ENCODE results near the gene SLC6A17. TPM values are rescaled to one million over a fixed set of nuclear protein-coding genes. Genes with fewer than 3 reads are reported as not detected.
A peak's percentile ranks its signal among the peaks of the same experiment; 100 is the strongest.

Gene SLC6A17
- total RNA-seq, 1 donor from 2014 or later = 46.1 TPM

DNA sequence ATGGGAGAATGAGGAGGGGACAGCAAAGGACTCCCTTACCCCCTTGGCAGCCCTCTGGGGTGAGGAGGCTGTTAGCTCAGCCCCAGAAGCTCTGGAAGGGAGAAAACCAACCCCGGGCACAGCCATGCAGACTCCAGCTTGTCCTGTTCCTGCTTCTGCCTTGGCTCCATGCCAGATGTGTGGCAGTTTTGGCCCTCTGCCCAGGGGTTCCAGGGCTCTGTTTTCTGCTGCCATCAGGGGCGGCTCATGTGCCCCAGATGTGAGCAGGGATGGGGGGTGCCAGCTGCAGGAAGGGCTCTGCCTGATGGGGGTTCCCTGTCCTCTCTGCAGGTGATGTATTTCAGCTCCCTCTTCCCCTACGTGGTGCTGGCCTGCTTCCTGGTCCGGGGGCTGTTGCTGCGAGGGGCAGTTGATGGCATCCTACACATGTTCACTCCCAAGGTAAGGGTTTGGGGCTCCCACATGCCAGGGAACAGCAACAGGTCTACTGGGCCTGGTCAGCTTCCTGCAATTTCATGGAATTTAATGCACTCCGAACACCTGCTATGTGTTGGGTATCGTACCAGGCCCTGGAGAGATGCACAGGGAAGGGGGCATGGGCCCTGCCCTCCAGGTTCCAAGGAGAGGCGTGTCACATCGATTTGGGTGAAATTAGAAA lies 26.1 kb downstream of the SLC6A17 start:
- H3K9me3 Mint-ChIP-seq (ENCODE audit: unreplicated experiment) = no peaks in the 10 kb centered on the region
- DNase-seq (ENCODE audit: low spot score) = no peak
- H3K4me1 Mint-ChIP-seq (ENCODE audit: unreplicated experiment) = no peaks in the 10 kb centered on the region
- H3K36me3 Mint-ChIP-seq (ENCODE audit: low read depth, unreplicated experiment) = peaks cover 46% of the 10 kb centered on the region
- no peak for TF ChIP-seq CTCF (IDR thresholded peaks at IDR 0.05; ENCODE audit: unreplicated experiment)
- no peak overlapping the region for H3K27ac Mint-ChIP-seq (ENCODE audit: unreplicated experiment)
- peak overlapping the region; percentile 9 for H3K4me3 Mint-ChIP-seq (ENCODE audit: unreplicated experiment)
- H3K27me3 Mint-ChIP-seq (ENCODE audit: unreplicated experiment) = peaks cover 8% of the 10 kb centered on the region

DNA sequence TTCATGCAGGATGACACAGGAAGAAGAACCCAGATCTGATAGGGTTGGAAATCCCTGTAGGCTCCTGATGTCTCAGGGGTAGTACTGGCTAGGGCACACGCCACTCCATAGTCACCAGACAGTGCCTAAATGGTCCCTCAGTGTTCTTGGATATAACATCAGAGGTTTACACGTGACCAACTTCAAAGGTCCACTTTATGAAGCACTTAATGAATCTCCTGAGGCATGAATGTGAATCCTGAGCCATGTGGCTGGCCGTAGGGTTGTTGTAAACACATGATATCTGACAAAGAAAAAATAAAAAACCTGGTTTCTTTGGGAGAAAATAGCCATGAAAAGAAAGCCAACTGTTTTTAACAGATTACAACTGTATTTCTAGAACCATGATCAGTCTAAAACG lies 27.5 kb downstream of the SLC6A17 start:
- H3K36me3 Mint-ChIP-seq (ENCODE audit: low read depth, unreplicated experiment) = peaks cover 37% of the 10 kb centered on the region
- H3K27ac Mint-ChIP-seq (ENCODE audit: unreplicated experiment) = no peak overlapping the region
- H3K4me3 Mint-ChIP-seq (ENCODE audit: unreplicated experiment) = no peak overlapping the region
- H3K9me3 Mint-ChIP-seq (ENCODE audit: unreplicated experiment) = no peaks in the 10 kb centered on the region
- no peak for TF ChIP-seq CTCF (IDR thresholded peaks at IDR 0.05; ENCODE audit: unreplicated experiment)
- DNase-seq (ENCODE audit: low spot score) = no peak
- H3K4me1 Mint-ChIP-seq (ENCODE audit: unreplicated experiment) = no peaks in the 10 kb centered on the region
- H3K27me3 Mint-ChIP-seq (ENCODE audit: unreplicated experiment) = peaks cover 5% of the 10 kb centered on the region

GRCh38 chr1:110183642-110184167 lies 33.4 kb downstream of the SLC6A17 start:
- peaks cover 8% of the 10 kb centered on the region for H3K36me3 Mint-ChIP-seq (ENCODE audit: low read depth, unreplicated experiment)
- H3K9me3 Mint-ChIP-seq (ENCODE audit: unreplicated experiment) = no peaks in the 10 kb centered on the region
- H3K4me3 Mint-ChIP-seq (ENCODE audit: unreplicated experiment) = no peak overlapping the region
- H3K27me3 Mint-ChIP-seq (ENCODE audit: unreplicated experiment) = peaks cover 4% of the 10 kb centered on the region
- no peak overlapping the region for H3K27ac Mint-ChIP-seq (ENCODE audit: unreplicated experiment)
- DNase-seq (ENCODE audit: low spot score) = no peak
- peaks cover 10% of the 10 kb centered on the region for H3K4me1 Mint-ChIP-seq (ENCODE audit: unreplicated experiment)
- no peak for TF ChIP-seq CTCF (IDR thresholded peaks at IDR 0.05; ENCODE audit: unreplicated experiment)

- Mint-ChIP-seq H3K27me3 (ENCODE audit: unreplicated experiment) (peaks cover 6% of the 10 kb centered on the region), H3K27ac (ENCODE audit: unreplicated experiment) (no peak overlapping the region), H3K4me1 (ENCODE audit: unreplicated experiment) (peaks cover 13% of the 10 kb centered on the region), H3K36me3 (ENCODE audit: low read depth, unreplicated experiment) (peaks cover 11% of the 10 kb centered on the region), H3K9me3 (ENCODE audit: unreplicated experiment) (no peaks in the 10 kb centered on the region), H3K4me3 (ENCODE audit: unreplicated experiment) (no peak overlapping the region)
- no peak for DNase-seq (ENCODE audit: low spot score)
- no peak for TF ChIP-seq CTCF (IDR thresholded peaks at IDR 0.05; ENCODE audit: unreplicated experiment)
Observed at GRCh38 chr1:110184446-110184845, 34.2 kb downstream of the SLC6A17 start.

DNA sequence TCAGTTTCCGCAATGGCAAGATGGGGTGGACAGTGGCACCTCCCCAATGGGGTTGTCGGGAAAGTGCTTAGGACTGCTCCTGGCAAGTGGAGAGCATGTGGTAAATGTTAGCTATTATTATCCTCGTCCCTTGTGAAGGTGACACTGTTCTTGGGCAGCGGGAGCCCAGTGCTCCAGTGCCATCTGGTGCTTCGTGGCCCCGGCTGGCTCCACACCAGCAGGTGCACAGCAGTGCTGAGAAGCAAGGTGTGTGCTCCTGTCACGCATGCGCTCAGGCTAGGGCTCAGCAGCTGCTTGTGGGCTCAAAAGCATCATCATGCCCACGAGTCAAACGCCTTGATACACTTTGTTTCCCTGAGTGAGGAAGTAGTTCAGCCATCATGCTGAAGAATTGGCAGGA lies 34.9 kb downstream of the SLC6A17 start:
- TF ChIP-seq CTCF (IDR thresholded peaks at IDR 0.05; ENCODE audit: unreplicated experiment) = no peak
- Mint-ChIP-seq H3K4me1 (ENCODE audit: unreplicated experiment) (peaks cover 13% of the 10 kb centered on the region), H3K9me3 (ENCODE audit: unreplicated experiment) (no peaks in the 10 kb centered on the region), H3K4me3 (ENCODE audit: unreplicated experiment) (no peak overlapping the region), H3K27ac (ENCODE audit: unreplicated experiment) (no peak overlapping the region), H3K36me3 (ENCODE audit: low read depth, unreplicated experiment) (peaks cover 15% of the 10 kb centered on the region), H3K27me3 (ENCODE audit: unreplicated experiment) (peaks cover 6% of the 10 kb centered on the region)
- DNase-seq (ENCODE audit: low spot score) = no peak

Data from endothelial cell (in vitro differentiated cells).